ENCODE data around the gene TMEM126A. TPM values are rescaled to one million over a fixed set of nuclear protein-coding genes. Genes with fewer than 3 reads are reported as not detected.

Gene TMEM126A
- total and polyA plus RNA-seq, 2 of the 13 experiments (the other 11 are each of a cell fraction or from before 2014, with no cell fraction given), result 59.5 to 66.9 TPM

DNA sequence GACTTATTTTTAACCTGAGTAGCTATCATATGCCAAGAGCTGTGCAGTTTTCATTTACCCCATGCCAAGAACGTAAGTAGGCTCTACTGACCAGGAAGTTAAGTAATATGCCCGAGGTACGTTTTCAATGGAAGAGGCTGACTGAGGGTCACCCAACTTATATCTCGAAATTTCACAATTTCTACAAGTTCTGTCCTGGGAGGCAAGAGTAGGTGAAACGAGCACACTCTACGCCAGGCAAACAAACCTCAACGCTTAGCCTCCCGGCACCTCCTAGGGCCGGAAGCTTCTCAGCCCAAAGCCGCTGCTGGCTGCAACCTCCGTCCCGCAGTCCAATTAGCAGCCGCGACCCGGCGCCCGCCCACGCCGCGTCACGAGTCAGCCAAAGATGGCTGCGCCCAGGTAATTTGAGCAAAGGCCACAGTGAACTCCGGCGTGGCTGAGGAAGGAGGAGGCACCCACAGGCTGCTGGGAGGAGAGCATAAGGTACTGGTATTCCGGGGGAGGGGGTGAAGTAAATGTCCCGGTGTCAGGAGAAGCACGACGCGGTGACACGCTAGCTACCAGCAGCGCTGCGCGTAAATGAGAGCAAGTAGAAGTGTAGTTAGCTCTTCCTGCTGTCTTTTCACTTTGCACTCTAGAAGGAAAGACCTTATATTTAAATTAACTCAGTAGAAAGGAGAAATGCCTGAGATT is at the start of gene TMEM126A (continued):
- no peak for TF ChIP-seq ZNF253 (CRISPR knock-in tag; IDR thresholded peaks at IDR 0.05; ENCODE audit: borderline replicate concordance)
- TF ChIP-seq NONO (IDR thresholded peaks at IDR 0.05), result no peak
- peak; percentile 93 for TF ChIP-seq NONO (CRISPR knock-in tag; conservative IDR thresholded peaks at IDR 0.05)
- peak; percentile 86 for TF ChIP-seq CREB1 (IDR thresholded peaks at IDR 0.05)
- peak; percentile 96 for TF ChIP-seq CREB1 (CRISPR knock-in tag; IDR thresholded peaks at IDR 0.05)
- TF ChIP-seq EHMT2 (IDR thresholded peaks at IDR 0.05; ENCODE audit: borderline replicate concordance, low read depth, low read length), result no peak
- no peak for TF ChIP-seq PAWR (CRISPR knock-in tag; IDR thresholded peaks at IDR 0.05; ENCODE audit: borderline replicate concordance)
- peak; percentile 91 for TF ChIP-seq RBFOX2 (IDR thresholded peaks at IDR 0.05; ENCODE audit: low read depth, low read length)
- TF ChIP-seq ZFP62 (CRISPR knock-in tag; IDR thresholded peaks at IDR 0.05), result no peak
- 0 out of 2 replicates have a peak, but pooled peaks have one; percentile 38 for TF ChIP-seq SRF (IDR thresholded peaks at IDR 0.05; ENCODE audit: low read depth, low read length)
- no peak for TF ChIP-seq CENPBD1 (CRISPR knock-in tag; IDR thresholded peaks at IDR 0.05; ENCODE audit: borderline replicate concordance, low read depth)
- TF ChIP-seq NR2C2 (CRISPR knock-in tag; IDR thresholded peaks at IDR 0.05; ENCODE audit: borderline replicate concordance), result peak; percentile 91
- no peak for TF ChIP-seq ZNF644 (CRISPR knock-in tag; IDR thresholded peaks at IDR 0.05; ENCODE audit: low read depth)
- no peak for TF ChIP-seq SNAPC4 (CRISPR knock-in tag; IDR thresholded peaks at IDR 0.05)
- TF ChIP-seq, protein P1, sequence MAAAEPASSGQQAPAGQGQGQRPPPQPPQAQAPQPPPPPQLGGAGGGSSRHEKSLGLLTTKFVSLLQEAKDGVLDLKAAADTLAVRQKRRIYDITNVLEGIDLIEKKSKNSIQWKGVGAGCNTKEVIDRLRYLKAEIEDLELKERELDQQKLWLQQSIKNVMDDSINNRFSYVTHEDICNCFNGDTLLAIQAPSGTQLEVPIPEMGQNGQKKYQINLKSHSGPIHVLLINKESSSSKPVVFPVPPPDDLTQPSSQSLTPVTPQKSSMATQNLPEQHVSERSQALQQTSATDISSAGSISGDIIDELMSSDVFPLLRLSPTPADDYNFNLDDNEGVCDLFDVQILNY (CRISPR knock-in tag; conservative IDR thresholded peaks at IDR 0.05), result no peak
- no peak for TF ChIP-seq HNRNPUL1 (IDR thresholded peaks at IDR 0.05; ENCODE audit: low read depth, low read length)
- TF ChIP-seq, protein P2, sequence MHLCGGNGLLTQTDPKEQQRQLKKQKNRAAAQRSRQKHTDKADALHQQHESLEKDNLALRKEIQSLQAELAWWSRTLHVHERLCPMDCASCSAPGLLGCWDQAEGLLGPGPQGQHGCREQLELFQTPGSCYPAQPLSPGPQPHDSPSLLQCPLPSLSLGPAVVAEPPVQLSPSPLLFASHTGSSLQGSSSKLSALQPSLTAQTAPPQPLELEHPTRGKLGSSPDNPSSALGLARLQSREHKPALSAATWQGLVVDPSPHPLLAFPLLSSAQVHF (CRISPR knock-in tag; IDR thresholded peaks at IDR 0.05), result no peak
- TF ChIP-seq SMAD3 (CRISPR knock-in tag; IDR thresholded peaks at IDR 0.05), result peak; percentile 85; the same call in 1 of the 2 replicates
- TF ChIP-seq ZNF549 (CRISPR knock-in tag; IDR thresholded peaks at IDR 0.05), result no peak
- no peak for TF ChIP-seq NR1H2 (CRISPR knock-in tag; IDR thresholded peaks at IDR 0.05; ENCODE audit: borderline replicate concordance, low read depth)
- TF ChIP-seq PRPF4 (IDR thresholded peaks at IDR 0.05; ENCODE audit: low read depth, low read length, poor library complexity, severe bottlenecking), result no peak

All from HepG2 (cell line).